OCI-LY3 (cell line): Measurements from ENCODE around the gene PRX.

Experiments used
- H2AFZ ChIP-seq: fragments of 200-600, 300-600 bp; shearing (Covaris generic); 2 replicates; pipeline ENCODE4 v1.6.0; 2014; ENCODE audit warnings: antibody characterized with exemption, low read depth, low read length
- H3K27ac ChIP-seq: fragments of 200-600, 300-600 bp; sonication (generic); 2 replicates; pipeline ENCODE4 v1.5.1; 2014; ENCODE audit warnings: mild to moderate bottlenecking, low read length, moderate library complexity, mixed read lengths
- H3K27me3 ChIP-seq: fragments of 200-600, 300-600 bp; sonication (generic); 2 replicates; pipeline ENCODE4 v1.6.1; 2014; ENCODE audit warnings: low read depth, low read length, mixed read lengths
- H3K36me3 ChIP-seq: fragments of 200-600, 300-600 bp; sonication (generic); replicated peaks from 2 replicates; pipeline ENCODE3; 2014; ENCODE audit warnings: low read depth, low read length, mixed read lengths
- H3K4me1 ChIP-seq: fragments of 300-600, 200-600 bp; sonication (generic); 2 replicates; pipeline ENCODE4 v1.6.1; 2014; ENCODE audit warnings: low read length, mixed read lengths
- H3K4me2 ChIP-seq: fragments of 200-600, 300-600 bp; sonication (generic); 2 replicates; pipeline ENCODE4 v1.6.1; 2014; ENCODE audit warnings: low read length, mixed read lengths
- H3K4me3 ChIP-seq: fragments of 300-600, 200-600 bp; sonication (generic); 2 replicates; pipeline ENCODE4 v1.5.1; 2014; ENCODE audit warnings: antibody characterized with exemption, mild to moderate bottlenecking, low read length, moderate library complexity
- H3K79me2 ChIP-seq: fragments of 300-600, 200-600 bp; shearing (Covaris generic); 2 replicates; pipeline ENCODE4 v1.6.1; 2014; ENCODE audit warnings: mild to moderate bottlenecking, low read length, mixed read lengths
- H3K9ac ChIP-seq: fragments of 300-600, 200-600 bp; shearing (Covaris generic); 2 replicates; pipeline ENCODE4 v1.6.0; 2014; ENCODE audit warnings: mild to moderate bottlenecking, low read length, moderate library complexity
- H3K9me3 ChIP-seq: fragments of 200-600, 300-600 bp; shearing (Covaris generic); 2 replicates; pipeline ENCODE4 v1.6.1; 2014; ENCODE audit warnings: low read length, mixed read lengths; ENCODE audit not compliant: insufficient read depth
- H4K20me1 ChIP-seq: fragments of 200-600, 300-600 bp; sonication (generic); 2 replicates; pipeline ENCODE4 v1.6.1; 2016; ENCODE audit warnings: low read length, mixed read lengths; ENCODE audit not compliant: insufficient read depth
- EZH2phosphoT487 ChIP-seq: fragments of 200-600 bp; shearing (Covaris generic); IDR thresholded peaks from 2 replicates; pipeline ENCODE4 v1.6.1; 2018; ENCODE audit warnings: antibody characterized with exemption, mixed run types, low read depth
- TF ChIP-seq, protein P1 (sequence below): fragments of 200-600, 300-600 bp; sonication (generic); IDR thresholded peaks from 2 replicates; pipeline ENCODE4 v1.5.1; 2014; ENCODE audit warnings: antibody characterized with exemption, low read length, low read depth

PRX gene

DNA sequence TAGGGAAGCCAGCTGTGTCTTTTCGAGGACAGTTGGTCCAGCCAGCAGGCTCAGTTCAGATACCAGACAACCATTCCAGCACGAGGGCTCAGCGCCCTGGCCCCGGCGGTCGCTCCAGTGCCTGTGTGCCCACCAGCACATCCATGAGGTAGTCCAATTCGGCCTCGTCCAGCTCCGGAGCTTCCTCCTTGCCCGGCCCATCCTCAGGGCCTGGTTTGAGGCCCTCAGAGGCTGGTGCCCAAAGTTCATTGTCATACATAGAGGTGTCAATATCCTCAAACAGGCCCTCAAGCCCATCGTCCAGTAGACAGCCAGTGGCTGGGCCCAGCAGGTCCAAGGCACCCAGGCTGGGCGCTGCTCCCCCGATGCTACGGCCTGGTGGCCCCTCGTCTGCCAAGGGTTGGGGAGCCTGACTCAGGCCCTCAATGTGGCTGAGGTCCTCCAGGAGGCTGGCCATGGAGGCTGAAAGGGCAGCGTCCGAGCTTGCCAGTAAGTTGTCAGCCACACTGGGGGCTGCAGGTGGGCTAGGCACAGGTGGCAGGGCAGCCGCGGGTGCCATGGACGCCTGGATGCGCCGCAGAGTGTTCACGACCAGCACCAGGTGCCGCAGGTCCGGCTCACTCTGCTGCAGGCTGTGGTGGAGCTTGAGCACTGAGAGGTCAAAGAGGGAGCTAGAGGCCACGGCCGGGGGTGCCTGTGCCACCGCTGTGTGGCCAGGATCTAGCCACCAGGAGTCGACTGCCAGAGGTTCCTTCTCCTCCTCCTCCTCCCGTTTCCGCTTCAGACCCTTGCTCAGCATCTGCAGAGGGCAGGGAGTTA is 9.8 kb upstream of the PRX start:
- peaks cover 8% of the 10 kb centered on the region for H3K36me3 ChIP-seq
- no peaks in the 10 kb centered on the region for H3K27me3 ChIP-seq
- H3K9me3 ChIP-seq: no peaks in the 10 kb centered on the region
- peaks cover 13% of the 10 kb centered on the region for H3K4me1 ChIP-seq
- no peak overlapping the region for H3K4me2 ChIP-seq
- H3K27ac ChIP-seq: no peak overlapping the region
- H4K20me1 ChIP-seq: no peaks in the 10 kb centered on the region
- H3K9ac ChIP-seq: no peak overlapping the region
- peaks cover 6% of the 10 kb centered on the region; the same call in 1 of the 2 replicates for H3K79me2 ChIP-seq
- TF ChIP-seq, protein P1, sequence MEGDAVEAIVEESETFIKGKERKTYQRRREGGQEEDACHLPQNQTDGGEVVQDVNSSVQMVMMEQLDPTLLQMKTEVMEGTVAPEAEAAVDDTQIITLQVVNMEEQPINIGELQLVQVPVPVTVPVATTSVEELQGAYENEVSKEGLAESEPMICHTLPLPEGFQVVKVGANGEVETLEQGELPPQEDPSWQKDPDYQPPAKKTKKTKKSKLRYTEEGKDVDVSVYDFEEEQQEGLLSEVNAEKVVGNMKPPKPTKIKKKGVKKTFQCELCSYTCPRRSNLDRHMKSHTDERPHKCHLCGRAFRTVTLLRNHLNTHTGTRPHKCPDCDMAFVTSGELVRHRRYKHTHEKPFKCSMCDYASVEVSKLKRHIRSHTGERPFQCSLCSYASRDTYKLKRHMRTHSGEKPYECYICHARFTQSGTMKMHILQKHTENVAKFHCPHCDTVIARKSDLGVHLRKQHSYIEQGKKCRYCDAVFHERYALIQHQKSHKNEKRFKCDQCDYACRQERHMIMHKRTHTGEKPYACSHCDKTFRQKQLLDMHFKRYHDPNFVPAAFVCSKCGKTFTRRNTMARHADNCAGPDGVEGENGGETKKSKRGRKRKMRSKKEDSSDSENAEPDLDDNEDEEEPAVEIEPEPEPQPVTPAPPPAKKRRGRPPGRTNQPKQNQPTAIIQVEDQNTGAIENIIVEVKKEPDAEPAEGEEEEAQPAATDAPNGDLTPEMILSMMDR: no peak
- TF ChIP-seq EZH2phosphoT487: no peak
- H2AFZ ChIP-seq: no peak overlapping the region
- H3K4me3 ChIP-seq: no peak overlapping the region

DNA sequence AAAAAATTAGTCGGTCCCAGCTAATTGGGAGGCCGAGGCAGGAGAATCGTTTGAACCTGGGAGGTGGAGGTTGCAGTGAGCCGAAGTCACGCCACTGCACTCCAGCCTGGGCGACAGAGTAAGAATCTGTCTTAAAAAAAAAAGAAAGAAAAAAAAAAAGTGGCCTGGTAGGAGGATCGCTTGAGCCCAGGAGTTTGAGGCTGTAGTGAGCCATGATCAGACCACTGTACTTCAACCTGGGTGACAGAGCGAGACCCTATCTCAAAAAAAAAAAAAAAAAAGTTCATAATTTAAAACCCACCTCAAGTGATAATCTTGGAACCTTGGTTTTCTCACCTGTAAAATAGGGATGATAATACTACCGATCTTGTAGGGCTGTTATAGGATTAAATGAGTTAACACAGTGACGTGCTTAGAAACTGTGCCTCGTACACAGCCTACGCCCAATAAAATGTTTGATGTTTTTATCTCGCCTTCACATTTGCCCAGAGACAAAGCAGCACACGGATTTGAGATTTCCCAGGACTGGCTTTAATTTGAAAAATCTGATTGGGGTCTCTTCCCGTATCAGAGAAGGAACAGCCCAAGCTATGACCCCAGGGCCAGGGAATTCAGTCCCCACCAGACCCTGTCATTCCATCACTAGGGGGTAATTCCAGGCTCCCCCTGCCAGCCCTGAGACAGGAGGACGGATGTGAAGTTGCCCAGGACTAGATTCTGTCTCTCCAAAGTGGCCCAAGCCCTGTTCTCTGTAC is 9.0 kb upstream of the PRX start:
- Histone ChIP-seq H3K4me2 (no peak overlapping the region), H3K9me3 (no peaks in the 10 kb centered on the region), H2AFZ (no peak overlapping the region), H3K4me1 (peaks cover 13% of the 10 kb centered on the region), H3K27me3 (no peaks in the 10 kb centered on the region), H4K20me1 (no peaks in the 10 kb centered on the region), H3K36me3 (peaks cover 8% of the 10 kb centered on the region), H3K9ac (no peak overlapping the region), H3K79me2 (peaks cover 6% of the 10 kb centered on the region; the same call in 1 of the 2 replicates), H3K27ac (no peak overlapping the region), H3K4me3 (no peak overlapping the region)
- no peak for TF ChIP-seq EZH2phosphoT487
- TF ChIP-seq, protein P1: no peak

DNA sequence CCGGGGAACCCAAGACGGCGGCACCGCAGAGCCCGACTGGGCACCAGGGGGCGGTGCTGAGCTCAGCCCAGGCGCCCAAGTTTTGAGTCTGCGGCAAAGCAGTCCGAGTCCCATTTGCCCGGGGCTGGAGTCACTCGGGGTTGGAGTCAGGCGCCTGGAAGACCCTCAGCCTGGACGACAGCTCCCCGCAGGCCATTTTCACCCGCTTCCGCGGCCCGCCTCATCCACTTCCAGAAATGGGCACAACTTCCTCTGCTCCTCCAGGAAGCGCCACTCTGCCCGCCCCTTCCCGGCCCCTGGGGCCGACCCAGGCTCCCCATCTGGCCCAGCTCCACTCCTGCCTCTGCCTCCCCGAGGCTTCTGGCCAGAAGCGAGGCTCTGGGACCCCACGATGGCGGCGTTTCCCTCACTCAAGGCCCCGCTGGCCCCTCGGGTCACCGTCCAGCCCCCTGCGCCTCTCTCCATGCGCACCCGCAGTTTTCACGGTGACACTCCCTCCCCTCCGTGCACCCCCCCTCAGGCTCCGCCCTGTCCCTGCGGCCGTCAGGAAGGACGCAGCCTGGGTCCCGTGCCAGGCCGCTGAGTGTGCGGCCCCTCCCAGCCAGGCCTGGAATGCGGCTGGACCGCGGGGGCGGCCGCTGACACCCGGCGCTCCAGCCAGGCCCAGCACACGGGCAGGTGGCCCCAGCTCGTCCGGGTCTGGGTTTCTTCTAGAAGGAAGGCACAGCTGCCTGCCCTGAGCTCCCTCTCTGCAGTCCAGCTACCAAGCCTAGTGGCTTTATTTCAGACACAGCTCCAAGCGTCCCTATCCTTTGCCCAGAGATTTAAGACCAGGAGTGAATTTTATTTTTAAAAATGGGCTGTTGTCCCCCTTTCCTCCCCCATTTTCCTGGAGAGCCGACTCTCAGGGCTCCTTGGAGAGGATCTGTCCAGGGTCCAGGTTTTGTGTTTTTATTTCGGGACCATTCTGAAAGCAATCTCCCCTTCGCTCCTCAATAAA is 7.9 kb upstream of the PRX start:
- H3K27me3 ChIP-seq: no peaks in the 10 kb centered on the region
- H3K4me2 ChIP-seq: peak overlapping the region; percentile 84
- peaks cover 9% of the 10 kb centered on the region for H3K4me1 ChIP-seq
- H3K4me3 ChIP-seq: peak overlapping the region; percentile 83
- no peaks in the 10 kb centered on the region for H4K20me1 ChIP-seq
- TF ChIP-seq, protein P1: peak; percentile 97
- no peak for TF ChIP-seq EZH2phosphoT487
- H3K27ac ChIP-seq: peak overlapping the region; percentile 54
- H2AFZ ChIP-seq: peak overlapping the region; percentile 80
- no peaks in the 10 kb centered on the region for H3K9me3 ChIP-seq
- H3K79me2 ChIP-seq: peaks cover 6% of the 10 kb centered on the region; the same call in 1 of the 2 replicates
- peak overlapping the region; percentile 84 for H3K9ac ChIP-seq
- H3K36me3 ChIP-seq: peaks cover 8% of the 10 kb centered on the region
